Measurements from ENCODE around the gene GPC3. TPM values are rescaled to one million over a fixed set of nuclear protein-coding genes. Genes with fewer than 3 reads are reported as not detected.

Gene GPC3
- total RNA-seq, 2 donors from 2014 or later, result 2.7 to 5.2 TPM

- no peaks in the 10 kb centered on the region for H3K9me3 ChIP-seq
- no peak for DNase-seq (ENCODE audit: low spot score)
- no peaks in the 10 kb centered on the region for H3K27me3 ChIP-seq (replicated peaks; ENCODE audit: insufficient read depth)
- intact Hi-C loops (cut with DNase I), result no loop called here
- H3K36me3 ChIP-seq, result no peaks in the 10 kb centered on the region
- TF ChIP-seq POLR2AphosphoS5 (IDR thresholded peaks at IDR 0.05), result no peak
- no peak for TF ChIP-seq CTCF (IDR thresholded peaks at IDR 0.05)
- no peak for TF ChIP-seq POLR2A (IDR thresholded peaks at IDR 0.05)
- no peak overlapping the region for H3K4me3 ChIP-seq
- no peak overlapping the region for H3K27ac ChIP-seq
- H3K4me1 ChIP-seq (replicated peaks), result no peaks in the 10 kb centered on the region
- WGBS, result 100% methylated on average over 1 of the region's 1 CpG
Observed at GRCh38 chrX:133815496-133815895, 169.9 kb downstream of the GPC3 start.

GRCh38 chrX:133813971-133814370 lies 171.4 kb downstream of the GPC3 start:
- intact Hi-C loops (cut with DNase I), result no loop called here
- no peak overlapping the region for H3K27ac ChIP-seq
- H3K36me3 ChIP-seq, result no peaks in the 10 kb centered on the region
- H3K9me3 ChIP-seq, result no peaks in the 10 kb centered on the region
- 81% methylated on average over 6 of the region's 6 CpGs for WGBS
- no peak overlapping the region for H3K4me3 ChIP-seq
- no peaks in the 10 kb centered on the region for H3K27me3 ChIP-seq (replicated peaks; ENCODE audit: insufficient read depth)
- TF ChIP-seq CTCF (IDR thresholded peaks at IDR 0.05) (no peak), POLR2A (IDR thresholded peaks at IDR 0.05) (no peak), POLR2AphosphoS5 (IDR thresholded peaks at IDR 0.05) (no peak)
- H3K4me1 ChIP-seq (replicated peaks), result no peaks in the 10 kb centered on the region
- DNase-seq (ENCODE audit: low spot score), result no peak

GRCh38 chrX:133812402-133812801 lies 173.0 kb downstream of the GPC3 start:
- Histone ChIP-seq H3K27ac (no peak overlapping the region), H3K4me3 (no peak overlapping the region)

GRCh38 chrX:133810925-133811324 lies 174.5 kb downstream of the GPC3 start:
- WGBS, result 79% methylated on average over 3 of the region's 3 CpGs
- intact Hi-C loops (cut with DNase I), result no loop called here

More at GRCh38 chrX:133812402-133812801, 173.0 kb downstream of the GPC3 start:
- no peak for DNase-seq (ENCODE audit: low spot score)
- H3K9me3 ChIP-seq, result no peaks in the 10 kb centered on the region
- intact Hi-C loops (cut with DNase I), result no loop called here
- WGBS, result 66% methylated on average over 3 of the region's 3 CpGs
- H3K36me3 ChIP-seq, result no peaks in the 10 kb centered on the region
- TF ChIP-seq POLR2A (IDR thresholded peaks at IDR 0.05), result no peak
- no peak for TF ChIP-seq POLR2AphosphoS5 (IDR thresholded peaks at IDR 0.05)
- TF ChIP-seq CTCF (IDR thresholded peaks at IDR 0.05), result no peak
- H3K27me3 ChIP-seq (replicated peaks; ENCODE audit: insufficient read depth), result no peaks in the 10 kb centered on the region
- no peaks in the 10 kb centered on the region for H3K4me1 ChIP-seq (replicated peaks)

More at GRCh38 chrX:133810925-133811324, 174.5 kb downstream of the GPC3 start:
- no peak for DNase-seq (ENCODE audit: low spot score)
- Histone ChIP-seq H3K36me3 (no peaks in the 10 kb centered on the region), H3K9me3 (no peaks in the 10 kb centered on the region), H3K27ac (no peak overlapping the region), H3K4me3 (no peak overlapping the region), H3K4me1 (replicated peaks) (no peaks in the 10 kb centered on the region), H3K27me3 (replicated peaks; ENCODE audit: insufficient read depth) (no peaks in the 10 kb centered on the region)
- TF ChIP-seq CTCF (IDR thresholded peaks at IDR 0.05) (no peak), POLR2A (IDR thresholded peaks at IDR 0.05) (no peak), POLR2AphosphoS5 (IDR thresholded peaks at IDR 0.05) (no peak)
